H4 (cell line): ENCODE results near the gene MAST4. TPM values are rescaled to one million over a fixed set of nuclear protein-coding genes. Genes with fewer than 3 reads are reported as not detected.

Source experiments
- DNase-seq: peaks from one replicate; pipeline ENCODE4 v3.0.0-alpha.2; 2015; ENCODE audit warnings: low spot score
- total RNA-seq: library from RNA; depleted of rRNA; stranded (reverse); fragments of >200 nt; shearing (Covaris generic); gene quantifications from 2 replicates; pipeline ENCODE4 v1.2.3, GENCODE V29; 2014; rRNA removed

Gene MAST4
- 0.75 and 0.97 TPM in 2 replicates for total RNA-seq

DNA sequence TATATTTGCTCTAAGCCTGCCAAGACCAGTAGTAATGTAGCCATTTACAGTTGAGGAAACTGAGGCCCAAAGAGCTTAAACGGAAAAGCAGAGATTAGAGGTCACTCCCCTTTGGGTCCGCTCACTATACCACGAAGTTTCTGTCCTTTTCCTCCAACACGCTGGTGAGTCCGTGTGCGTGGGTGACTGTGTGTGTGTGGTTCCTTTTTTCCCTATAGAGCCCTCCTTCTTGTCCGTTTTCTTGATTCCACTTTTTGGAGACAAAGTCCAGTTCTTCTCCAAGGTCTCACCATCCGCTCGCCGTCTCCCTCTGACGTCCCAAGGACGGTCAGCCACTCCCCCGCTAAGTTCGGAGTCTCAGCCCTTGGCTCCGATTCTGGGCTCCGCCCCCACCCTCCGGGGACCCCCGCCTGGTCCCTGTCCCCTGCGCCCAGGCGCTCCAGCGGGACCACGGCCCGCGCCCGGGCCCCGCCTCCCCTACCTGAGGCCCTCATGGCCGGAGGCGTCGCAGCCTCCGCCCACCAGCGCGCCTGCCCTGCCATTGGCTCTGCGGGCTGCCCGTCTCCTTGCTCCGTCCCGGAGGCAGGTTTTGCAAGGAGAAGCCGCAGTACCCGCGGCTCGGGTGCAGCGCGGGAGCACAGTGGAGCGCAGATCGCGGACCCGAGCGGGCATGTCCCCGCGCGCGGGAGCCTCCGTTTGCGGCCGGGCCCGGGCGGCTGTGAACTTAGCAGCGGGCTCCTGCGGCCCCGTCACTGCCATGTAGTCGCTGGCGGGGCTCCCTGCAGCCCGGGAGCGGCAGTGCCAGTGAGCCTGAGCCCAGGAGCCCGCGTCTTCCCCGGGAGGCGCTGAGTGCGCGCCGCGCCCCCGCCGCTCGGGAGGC, at the start of gene MAST4:
Gene MAST4, plus strand, starts transcription at position 638 of the 880 bp plus-strand sequence. CDS start 263 bp downstream, outside the sequence.
- DNase-seq: peak; percentile 42

DNA sequence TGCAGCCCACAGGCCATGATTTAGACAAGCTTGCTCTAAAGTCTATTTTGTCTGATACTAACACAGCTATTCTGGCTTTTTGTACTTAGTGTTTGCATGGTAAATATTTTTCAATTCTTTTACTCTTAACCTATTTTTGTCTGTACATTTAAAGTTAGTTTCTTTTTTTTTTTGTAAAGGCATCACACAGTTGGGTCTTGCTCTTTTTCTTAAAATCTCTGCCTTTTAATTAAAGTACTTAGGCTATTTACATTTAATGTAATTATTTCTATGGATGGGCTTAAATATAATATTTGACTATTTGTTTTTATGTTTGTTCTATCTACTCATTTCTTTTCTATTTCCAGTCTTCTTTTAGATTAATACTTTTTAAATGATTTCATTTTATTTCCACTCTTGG, 49.7 kb upstream of the MAST4 start:
- no peak for DNase-seq

DNA sequence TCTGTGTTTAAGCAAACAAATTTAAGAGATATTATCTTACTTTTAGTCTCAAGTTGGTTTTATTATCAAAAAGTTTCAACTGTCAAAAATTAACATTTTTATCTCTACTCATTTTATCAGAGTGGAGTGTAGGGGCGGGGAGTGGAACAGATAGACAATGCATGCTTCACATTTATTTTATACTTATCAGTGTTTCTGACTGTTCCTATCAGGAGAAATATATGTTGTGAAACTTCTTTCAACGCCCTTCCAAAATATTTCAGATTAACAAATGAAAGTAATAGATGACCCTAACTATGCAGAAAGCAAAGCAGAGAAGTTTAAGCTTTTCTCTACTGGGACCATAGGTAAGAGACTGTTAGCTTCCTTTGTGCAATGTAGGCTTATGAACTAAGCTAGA, 44.9 kb upstream of the MAST4 start:
- no peak for DNase-seq

DNA sequence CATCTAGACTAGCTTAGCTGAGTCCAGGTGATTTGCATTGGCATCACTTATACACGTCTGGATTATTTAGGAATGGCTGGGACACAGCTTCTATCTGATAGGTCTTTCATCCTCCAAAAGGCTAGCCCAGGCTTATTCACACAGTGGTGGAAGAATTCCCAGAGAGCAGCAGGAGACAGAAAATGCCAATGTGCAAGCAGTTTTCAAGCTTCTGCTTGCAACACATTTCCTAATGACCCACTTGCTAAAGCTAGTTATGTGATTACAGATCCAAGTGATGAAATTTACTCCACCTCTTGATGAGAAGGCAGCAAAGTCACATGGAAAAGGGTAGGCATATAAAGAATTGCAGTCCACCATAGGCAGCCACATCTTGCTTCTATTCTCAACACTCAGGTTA, 44.2 kb upstream of the MAST4 start:
- DNase-seq: no peak

DNA sequence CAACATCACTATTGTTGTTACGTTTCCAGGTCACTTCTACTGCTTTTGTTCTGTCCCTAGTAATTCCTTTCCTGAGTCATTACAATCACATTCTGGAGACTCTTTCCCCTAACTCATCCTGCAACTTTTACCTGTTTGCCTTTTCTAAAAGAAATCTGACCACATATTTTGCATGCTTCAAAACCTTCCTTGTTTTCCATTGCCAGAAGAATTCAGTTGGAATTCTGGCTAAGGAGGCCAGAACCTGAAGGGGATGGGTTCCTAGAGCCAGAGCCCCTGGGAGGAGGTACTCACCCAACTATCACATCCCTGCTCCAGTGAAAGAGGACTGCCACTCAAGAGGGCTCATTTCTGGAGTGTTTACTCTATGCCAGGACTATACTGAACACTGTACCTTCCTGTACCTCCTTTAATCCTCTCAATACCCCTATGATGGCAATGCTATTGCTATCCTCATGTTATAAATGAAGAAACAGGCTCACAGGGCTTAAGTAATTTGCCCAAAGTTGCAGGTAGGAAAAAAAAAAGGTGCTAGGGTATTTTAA, 42.8 kb upstream of the MAST4 start:
- DNase-seq: no peak

DNA sequence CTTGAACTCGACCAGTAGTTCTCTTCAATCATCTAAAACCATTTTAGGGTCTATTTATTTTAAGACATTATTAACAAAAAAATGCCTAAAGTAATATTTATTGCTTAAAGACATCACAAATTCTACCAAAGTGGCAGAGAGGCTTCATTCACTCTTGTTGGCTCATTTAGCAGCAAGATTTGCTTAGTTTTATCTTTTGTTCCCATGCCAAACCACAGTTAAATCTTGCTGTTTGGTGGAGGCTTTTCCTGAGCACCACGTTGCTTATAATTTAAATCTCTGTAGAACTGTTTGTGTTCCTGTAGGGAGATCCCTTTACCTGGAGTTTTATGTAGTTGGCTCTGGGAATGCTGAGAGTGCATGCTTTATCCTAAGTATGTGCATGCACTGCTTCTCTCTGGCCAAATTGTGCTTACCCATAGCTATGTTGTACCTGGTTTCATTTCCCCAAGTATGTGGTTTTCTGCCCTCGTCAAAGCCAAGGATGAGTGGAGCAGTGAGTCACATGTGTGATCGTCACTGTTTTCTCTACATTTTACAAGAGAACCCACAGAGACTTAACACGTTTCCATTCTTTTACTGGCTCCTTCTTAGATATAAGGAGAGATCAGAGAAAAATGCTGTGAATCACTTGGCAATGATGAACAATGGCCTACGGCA, 42.1 kb upstream of the MAST4 start:
- peak; percentile 63 for DNase-seq

DNA sequence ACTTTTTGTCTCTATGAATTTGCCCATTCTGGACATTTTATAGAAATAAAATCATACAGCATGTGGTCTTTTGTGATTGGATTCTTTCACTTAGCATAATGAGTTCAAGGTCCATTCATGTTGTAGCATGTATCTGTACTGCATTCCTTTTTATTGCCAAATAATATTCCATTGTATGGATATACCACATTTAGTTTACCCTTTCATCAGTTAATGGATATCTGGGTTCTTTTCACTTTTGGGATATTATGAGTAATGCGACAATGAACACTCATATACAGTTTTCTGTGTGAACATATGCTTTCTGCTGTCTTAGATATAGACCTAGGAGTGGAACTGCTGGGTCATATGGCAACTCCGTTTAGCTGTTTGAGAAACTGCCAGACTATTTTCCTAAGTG, 41.3 kb upstream of the MAST4 start:
- DNase-seq: no peak

DNA sequence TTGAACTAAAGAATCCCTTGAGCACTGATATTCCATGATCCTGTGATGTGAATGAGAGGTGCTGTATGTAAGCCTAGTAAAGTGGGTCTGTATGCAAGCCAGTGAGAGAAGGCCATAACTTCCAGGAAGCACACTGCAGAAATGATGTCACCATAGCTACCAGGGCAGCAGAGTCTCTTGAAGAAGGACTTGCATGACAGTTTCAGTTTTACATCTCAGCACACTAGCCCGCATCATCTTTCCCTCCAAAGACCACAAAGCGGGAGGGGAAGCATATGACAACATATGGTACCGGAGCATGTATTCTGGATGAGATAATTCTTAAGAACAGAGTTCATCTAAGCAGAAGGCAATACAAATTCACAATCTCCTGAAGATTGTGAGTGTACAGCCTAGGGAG, 37.6 kb upstream of the MAST4 start:
- DNase-seq: no peak

DNA sequence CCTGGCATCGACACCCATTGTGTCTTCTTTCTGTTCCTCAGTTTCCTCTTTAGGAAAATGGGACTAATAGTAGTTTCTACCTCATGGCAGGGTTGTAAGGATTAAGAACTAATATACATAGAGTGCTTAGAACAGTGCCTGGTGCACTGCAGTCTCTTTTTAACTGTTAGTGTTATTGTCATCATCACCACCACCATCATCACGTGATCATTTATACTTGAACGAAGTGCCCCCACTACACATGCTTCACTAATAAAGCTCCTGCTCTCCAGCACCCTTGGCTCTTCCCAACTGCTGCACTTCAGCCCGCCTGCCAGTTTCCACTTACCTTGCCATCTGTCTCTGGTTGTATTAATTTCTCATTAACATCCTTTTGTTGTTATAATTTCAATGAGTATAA, 35.8 kb upstream of the MAST4 start:
- DNase-seq: no peak

DNA sequence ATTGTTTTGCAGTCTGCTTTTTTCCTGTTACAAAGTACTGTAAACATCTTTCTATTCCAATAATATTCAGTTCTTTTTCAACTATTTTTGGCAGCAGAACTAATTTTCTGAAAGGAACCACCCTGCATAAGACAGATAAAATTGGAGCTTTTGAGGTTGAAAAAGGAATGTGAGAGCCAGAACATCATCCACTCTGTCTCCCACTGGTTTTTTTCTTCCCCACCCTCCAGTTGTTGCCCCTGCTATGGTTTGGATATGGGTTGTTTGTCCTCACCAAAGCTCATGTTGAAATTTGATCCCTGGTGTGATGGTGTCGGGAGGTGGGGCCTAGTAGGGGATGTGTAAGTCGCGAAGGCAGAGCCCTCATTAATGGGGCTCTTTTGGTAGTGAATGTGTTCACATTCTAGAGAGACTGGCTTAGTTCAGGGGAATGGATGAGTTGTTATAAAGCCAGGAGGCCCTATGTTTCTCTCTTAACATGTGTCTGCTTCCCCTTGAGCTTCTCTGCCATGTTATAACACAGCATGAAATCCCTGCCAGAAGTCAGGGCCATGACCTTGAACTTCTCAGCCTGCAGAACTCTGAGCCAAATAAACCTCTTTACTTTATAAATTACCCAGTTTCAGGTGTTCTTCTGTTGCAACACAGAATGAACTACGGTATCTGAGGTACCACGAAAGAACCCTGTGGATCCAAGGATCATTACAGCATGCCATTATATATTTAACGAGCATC, 34.8 kb upstream of the MAST4 start:
- no peak for DNase-seq

DNA sequence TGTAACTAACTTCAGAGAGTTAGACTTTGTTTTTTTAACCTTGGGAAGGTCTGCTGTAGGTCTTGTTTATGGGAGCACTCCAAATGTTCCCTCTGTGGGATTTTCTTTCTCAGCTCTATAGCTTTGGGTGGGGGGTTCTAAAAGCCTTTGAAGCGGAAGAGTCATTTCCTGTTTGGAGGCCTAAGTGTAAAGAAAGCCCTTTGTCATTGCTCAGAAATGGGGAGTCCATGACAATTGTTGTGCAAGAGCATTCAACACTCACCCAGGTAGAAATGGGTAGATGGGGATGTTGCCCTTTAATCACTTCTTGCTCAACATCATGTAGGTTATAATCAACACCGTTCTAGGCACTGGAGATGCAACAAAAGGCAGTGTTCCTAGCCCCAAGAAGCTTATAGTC, 30.3 kb upstream of the MAST4 start:
- no peak for DNase-seq

DNA sequence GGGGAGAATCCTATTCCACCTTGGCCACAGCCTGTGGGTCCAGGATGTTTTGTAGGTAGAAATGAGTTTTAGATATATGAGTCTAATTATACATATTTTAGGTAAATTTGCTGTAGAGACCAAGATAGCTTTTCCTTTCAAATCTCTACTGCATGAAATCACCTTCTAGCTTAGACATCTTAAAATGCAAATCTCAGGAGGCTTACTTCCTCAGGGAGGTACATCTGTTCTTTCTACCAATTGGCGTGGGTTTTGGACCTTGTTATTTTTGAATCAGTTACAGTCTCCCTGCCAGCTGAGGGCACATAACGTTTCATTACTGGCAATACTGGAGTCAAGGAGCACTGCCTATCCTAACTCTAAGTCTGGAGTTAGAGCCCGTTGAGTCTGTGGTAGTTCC, 28.7 kb upstream of the MAST4 start:
- no peak for DNase-seq

DNA sequence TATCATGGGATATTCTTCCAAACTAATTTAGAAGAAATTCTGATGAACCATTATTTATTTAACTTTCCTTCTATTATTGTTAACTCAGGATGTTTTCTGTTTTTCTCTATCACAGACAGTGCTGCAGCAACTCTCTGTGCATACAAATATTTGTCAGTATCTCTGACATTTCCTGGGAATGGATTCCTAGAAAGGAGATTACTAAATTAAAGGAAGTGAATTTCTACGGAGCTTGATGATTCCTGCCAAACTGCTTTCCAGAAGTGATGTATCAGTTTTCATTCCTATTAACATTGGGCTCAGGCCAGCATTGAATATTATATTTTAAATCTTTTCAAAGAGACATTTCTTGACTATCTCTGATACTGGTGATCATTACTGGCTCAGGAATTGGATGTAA, 26.0 kb upstream of the MAST4 start:
- no peak for DNase-seq

DNA sequence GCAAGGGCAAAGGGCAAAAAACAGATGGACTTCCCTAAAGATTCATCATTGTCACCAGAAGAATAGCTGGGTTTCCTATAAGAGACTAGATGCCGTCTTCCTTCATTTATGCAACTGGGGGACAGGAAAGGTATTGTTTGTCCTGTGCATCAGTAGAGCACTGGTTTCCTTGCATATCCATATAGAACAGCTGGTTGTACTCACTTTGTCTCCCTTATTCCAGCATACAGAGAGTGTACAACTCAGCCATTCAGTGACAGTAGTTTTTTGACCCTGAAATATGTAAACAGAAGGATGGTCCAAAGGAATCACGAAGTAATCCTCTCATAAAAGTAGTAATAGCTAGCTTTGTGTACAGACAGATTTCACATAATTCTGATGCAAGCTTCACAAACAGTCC, 22.5 kb upstream of the MAST4 start:
- DNase-seq: no peak

DNA sequence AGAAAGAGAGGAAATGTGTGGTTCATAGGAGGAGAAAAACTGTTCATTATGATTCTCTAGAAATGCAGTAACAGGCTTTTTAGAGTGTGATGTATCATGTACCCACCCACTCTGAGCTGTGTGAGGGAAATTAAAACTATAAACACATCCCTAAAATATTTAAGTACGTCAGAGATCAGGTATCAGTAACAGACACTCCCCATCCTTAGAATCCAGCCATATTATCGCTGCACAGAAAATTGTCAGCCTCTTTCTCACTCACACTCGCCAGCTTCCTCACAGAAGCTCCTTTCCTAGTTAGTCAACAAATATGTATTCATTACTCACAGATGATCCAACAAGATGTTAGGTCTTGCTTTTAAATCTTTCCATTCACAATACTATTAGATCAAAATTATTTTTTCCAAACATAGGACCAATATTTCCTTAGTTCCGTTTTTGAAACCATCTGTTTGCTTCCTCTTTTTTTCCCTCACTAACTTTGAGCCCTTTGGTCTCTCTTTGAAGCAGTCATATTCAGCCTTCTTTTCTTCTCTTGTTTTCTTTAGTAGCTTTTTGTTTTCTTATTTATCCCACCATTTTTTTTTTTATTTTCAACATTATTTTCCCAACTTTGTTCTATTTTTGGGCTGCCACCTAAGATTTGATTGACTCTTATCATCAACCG, 13.6 kb upstream of the MAST4 start:
- no peak for DNase-seq

DNA sequence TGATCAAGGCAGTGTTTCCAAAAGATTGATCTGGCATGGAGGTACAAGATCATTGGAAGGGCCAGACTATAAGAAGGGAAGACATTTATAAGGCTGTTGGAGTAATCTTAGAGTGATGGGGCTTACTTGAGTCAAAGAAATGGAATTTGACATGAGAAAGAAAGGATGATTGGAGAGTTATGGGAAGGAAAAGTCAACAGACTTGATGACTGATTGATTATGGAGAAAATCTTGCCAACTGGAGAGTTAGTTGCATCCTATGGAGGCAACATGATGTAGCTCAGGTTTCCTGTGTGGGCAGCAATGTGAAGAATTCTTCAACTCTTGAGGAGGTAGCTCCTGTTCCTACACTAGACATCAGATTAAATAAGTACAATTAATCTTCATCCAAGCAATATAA, 10.9 kb upstream of the MAST4 start:
- no peak for DNase-seq

DNA sequence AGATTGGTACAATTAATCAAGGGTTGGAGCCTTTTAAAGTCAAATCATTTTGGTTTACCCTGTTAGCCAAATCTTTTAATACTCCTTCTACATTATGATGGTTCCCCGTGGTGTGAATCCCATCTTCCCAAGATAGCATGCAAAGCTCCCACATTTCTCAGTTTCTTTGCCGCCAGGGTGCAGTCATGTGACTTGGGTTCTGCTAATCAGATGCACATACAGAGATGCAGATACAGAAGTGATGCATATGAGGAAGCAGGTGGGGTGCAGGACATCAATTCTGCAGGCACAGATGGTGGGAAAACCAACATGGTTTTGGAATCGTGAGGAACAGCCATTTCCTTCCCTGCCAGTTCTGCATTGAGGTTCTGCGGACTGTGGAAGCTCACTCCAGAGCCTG, 8.4 kb upstream of the MAST4 start:
- no peak for DNase-seq

DNA sequence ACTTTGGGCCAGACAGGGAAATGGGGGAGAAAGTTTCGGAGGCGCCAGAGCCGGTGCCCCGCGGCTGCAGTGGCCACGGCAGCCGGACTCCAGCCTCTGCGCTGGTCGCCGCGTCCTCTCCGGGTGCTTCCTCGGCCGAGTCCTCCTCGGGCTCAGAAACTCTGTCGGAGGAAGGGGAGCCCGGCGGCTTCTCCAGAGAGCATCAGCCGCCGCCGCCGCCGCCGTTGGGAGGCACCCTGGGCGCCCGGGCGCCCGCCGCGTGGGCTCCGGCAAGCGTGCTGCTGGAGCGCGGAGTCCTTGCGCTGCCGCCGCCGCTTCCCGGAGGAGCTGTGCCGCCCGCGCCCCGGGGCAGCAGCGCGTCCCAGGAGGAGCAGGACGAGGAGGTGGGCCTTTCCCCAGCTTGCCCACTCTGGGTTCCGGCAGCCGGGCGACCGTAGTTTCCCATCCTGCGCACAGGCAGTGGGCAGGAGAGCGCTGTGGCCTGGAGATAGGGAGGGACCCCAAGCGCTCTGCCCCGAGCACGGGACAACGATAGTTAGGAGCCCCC, 516 bp downstream of the MAST4 start:
- no peak for DNase-seq

DNA sequence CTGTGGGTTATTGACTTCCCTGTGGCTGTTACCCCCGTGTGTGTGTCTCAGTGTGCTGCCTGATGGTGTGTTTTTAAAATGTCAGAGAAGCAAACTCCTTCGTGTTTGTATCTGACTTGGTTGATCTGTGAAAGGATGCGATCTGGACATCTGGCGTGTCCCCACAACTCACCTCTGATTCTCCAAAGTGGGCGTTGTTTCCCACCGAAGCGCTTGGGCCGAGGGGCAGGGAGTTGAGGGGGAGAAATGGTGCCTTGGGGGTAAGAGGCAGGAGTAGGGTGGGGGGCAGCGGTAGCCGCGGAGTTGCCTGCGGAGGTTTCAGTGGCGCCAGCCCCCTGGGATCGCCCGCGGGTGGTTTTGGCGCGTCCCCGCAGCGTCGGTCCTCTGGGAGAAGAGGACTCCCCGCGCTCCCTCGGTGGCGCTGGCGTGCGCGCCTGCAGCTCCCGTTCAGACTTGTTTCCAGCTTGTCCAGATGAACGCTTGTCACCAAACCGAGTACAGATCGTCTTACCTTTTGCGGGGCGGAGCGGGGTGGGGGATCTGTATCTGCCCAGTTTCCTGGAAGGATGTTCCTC, 1.1 kb downstream of the MAST4 start:
- DNase-seq: no peak

DNA sequence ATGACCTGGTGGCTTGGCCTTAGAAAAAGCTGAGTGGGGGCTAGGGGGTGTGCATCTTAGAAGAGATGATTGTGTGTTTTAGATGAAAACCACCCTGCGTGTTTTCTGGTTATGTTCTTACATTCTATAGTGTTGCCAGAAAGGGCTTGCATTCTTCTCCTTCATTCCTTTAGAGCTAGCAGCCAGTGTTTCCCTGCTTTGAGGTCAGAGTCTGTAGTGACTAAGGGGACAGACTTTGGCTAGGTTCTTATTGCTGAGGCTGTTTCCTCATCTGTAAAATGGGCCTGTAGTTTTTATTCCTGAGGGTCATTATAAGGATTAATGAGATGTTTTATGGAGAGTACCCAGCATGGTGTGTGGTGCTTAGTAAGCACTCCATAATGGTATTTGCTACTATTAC, 6.4 kb downstream of the MAST4 start:
- no peak for DNase-seq

DNA sequence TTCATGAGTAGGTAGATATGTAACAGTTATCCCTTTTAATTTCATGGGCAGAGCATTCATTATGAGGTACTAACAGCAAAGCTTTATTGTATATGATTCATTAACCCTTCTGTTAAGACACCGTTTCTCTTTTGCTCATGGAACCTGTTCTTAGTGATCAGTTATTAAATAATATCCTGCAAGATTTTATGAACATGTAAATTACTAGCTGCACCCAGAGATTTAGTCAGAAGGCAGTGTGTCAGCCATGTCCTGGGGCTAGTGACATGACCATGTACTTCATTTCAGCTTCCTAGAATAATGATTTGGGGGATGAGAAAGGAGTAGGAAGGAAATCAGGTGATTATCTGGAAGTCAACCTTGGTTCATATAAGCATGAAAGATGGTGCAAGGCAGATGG, 7.0 kb downstream of the MAST4 start:
- no peak for DNase-seq
